Measurements from ENCODE around the gene MPP1. TPM values are rescaled to one million over a fixed set of nuclear protein-coding genes. Genes with fewer than 3 reads are reported as not detected.

Gene MPP1
- polyA plus RNA-seq, 1 of the 3 experiments (the other 2 are of a cell fraction), result 13.3 TPM

- TF ChIP-seq CTCF (IDR thresholded peaks at IDR 0.05), result no peak
These were observed 29.3 kb upstream of the MPP1 start, which contains the start of gene SMIM9 (continued) for GRCh38 chrX:154834562-154834961.

- no peaks in the 10 kb centered on the region for H3K79me2 ChIP-seq (ENCODE audit: insufficient read depth)
- WGBS (ENCODE audit: low lambda C conversion rate), result 32% methylated on average over 3 of the region's 3 CpGs
- no peaks in the 10 kb centered on the region for H3K27me3 ChIP-seq (ENCODE audit: insufficient read depth)
- no peaks in the 10 kb centered on the region for H3K36me3 ChIP-seq (replicated peaks in 1 of 2; ENCODE audit: control insufficient read depth in 1 of 2, insufficient read depth in 2 of 2, low read length in 1 of 2)
- POLR2A ChIA-PET, result no interaction called here
- CTCF ChIA-PET, result interaction anchor here (1.3 to 1.5 kb wide), 2 partner anchors 84 to 85 kb away, joined by 3 to 6 read pairs; no protein-coding TSS in a partner anchor
- H3K4me3 ChIP-seq (ENCODE audit: low read depth in 2 of 2, low read length in 1 of 2), result no peak overlapping the region
- no peaks in the 10 kb centered on the region for H3K9me3 ChIP-seq
- no peaks in the 10 kb centered on the region for H3K9me2 ChIP-seq
- TF ChIP-seq RAD21 (IDR thresholded peaks at IDR 0.05; ENCODE audit: low read length) (no peak), FOSL2 (IDR thresholded peaks at IDR 0.05; ENCODE audit: borderline replicate concordance, low read depth) (no peak), ZBTB33 (IDR thresholded peaks at IDR 0.05; ENCODE audit: borderline replicate concordance, low read depth) (no peak), EZH2phosphoT487 (IDR thresholded peaks at IDR 0.05; ENCODE audit: borderline replicate concordance, low read depth) (no peak), PBX3 (IDR thresholded peaks at IDR 0.05) (no peak), EP300 (IDR thresholded peaks at IDR 0.05; ENCODE audit: borderline replicate concordance in 1 of 2, low read depth in 1 of 2, low read length in 1 of 2) (no peak), ELF1 (IDR thresholded peaks at IDR 0.05) (no peak)
- no peak for DNase-seq
- H4K20me1 ChIP-seq (ENCODE audit: insufficient read depth), result no peaks in the 10 kb centered on the region
- no peak overlapping the region for H3K9ac ChIP-seq
- H2AFZ ChIP-seq (ENCODE audit: low read depth), result no peak overlapping the region
- no peaks in the 10 kb centered on the region for H3K4me1 ChIP-seq (ENCODE audit: control insufficient read depth in 1 of 2, insufficient read depth in 2 of 2, low read depth in 1 of 2, low read length in 1 of 2)
- H3F3A ChIP-seq (replicated peaks; ENCODE audit: insufficient read depth), result no peaks in the 10 kb centered on the region
- H3K4me2 ChIP-seq, result no peak overlapping the region
- H3K27ac ChIP-seq (ENCODE audit: low read depth in 2 of 2, low read length in 1 of 2), result no peak overlapping the region
These were observed 28.5 kb upstream of the MPP1 start for GRCh38 chrX:154833746-154834274.

- no peak overlapping the region for H3K4me2 ChIP-seq
- no peak for TF ChIP-seq EZH2phosphoT487 (IDR thresholded peaks at IDR 0.05; ENCODE audit: borderline replicate concordance, low read depth)
- TF ChIP-seq ZBTB33 (IDR thresholded peaks at IDR 0.05; ENCODE audit: borderline replicate concordance, low read depth), result no peak
- TF ChIP-seq NRF1 (IDR thresholded peaks at IDR 0.05; ENCODE audit: low read depth, low read length), result no peak
- no peak for TF ChIP-seq REST (IDR thresholded peaks at IDR 0.05; ENCODE audit: low read depth, low read length)
- TF ChIP-seq MAX (IDR thresholded peaks at IDR 0.05; ENCODE audit: low read depth), result no peak
- TF ChIP-seq GABPA (IDR thresholded peaks at IDR 0.05; ENCODE audit: low read depth), result no peak
These were observed 24.7 kb upstream of the MPP1 start for GRCh38 chrX:154829926-154830442.

More at GRCh38 chrX:154829926-154830442, 24.7 kb upstream of the MPP1 start:
- no peak for DNase-seq
- Histone ChIP-seq H3K27ac (ENCODE audit: low read depth in 2 of 2, low read length in 1 of 2) (no peak overlapping the region), H3K27me3 (ENCODE audit: insufficient read depth) (no peaks in the 10 kb centered on the region), H3K36me3 (replicated peaks in 1 of 2; ENCODE audit: control insufficient read depth in 1 of 2, insufficient read depth in 2 of 2, low read length in 1 of 2) (no peaks in the 10 kb centered on the region), H3F3A (replicated peaks; ENCODE audit: insufficient read depth) (no peaks in the 10 kb centered on the region), H2AFZ (ENCODE audit: low read depth) (no peak overlapping the region), H3K4me3 (ENCODE audit: low read depth in 2 of 2, low read length in 1 of 2) (no peak overlapping the region), H3K9me2 (no peaks in the 10 kb centered on the region), H3K4me1 (ENCODE audit: control insufficient read depth in 1 of 2, insufficient read depth in 2 of 2, low read depth in 1 of 2, low read length in 1 of 2) (no peaks in the 10 kb centered on the region), H3K9ac (no peak overlapping the region), H3K9me3 (no peaks in the 10 kb centered on the region), H3K79me2 (ENCODE audit: insufficient read depth) (no peaks in the 10 kb centered on the region), H4K20me1 (ENCODE audit: insufficient read depth) (no peaks in the 10 kb centered on the region)
- CTCF ChIA-PET, result interaction anchor here (0.7 kb wide), 1 partner anchor 11 kb away, joined by 3 read pairs; no protein-coding TSS in a partner anchor
- POLR2A ChIA-PET, result no interaction called here
- 0% methylated on average over 1 of the region's 1 CpG for WGBS (ENCODE audit: low lambda C conversion rate)

Measured in SK-N-SH (cell line).